HG03439 (cell line): ENCODE data around the gene GSTA1.
"Not testable (repeated sequence)": the region's sequence is repeated elsewhere in the genome, so short reads cannot be mapped to it uniquely, and the experiment has no call there.

Source experiments
- ATAC-seq: cut with Tn5 transposase; IDR thresholded peaks from one replicate; pipeline ENCODE4 v1.9.1; 2021; ENCODE audit warnings: mild to moderate bottlenecking, moderate library complexity; ENCODE audit not compliant: unreplicated experiment

The GSTA1 gene

GRCh38 chr6:52803668-52804255 is at the start of gene GSTA1:
GSTA1 (minus strand) TSS chr6:52803816; CDS start chr6:52799267, 4,549 bp downstream.
- not testable (repeated sequence) for ATAC-seq

GRCh38 chr6:52849137-52849536 is 45.5 kb upstream of the GSTA1 start:
- no peak for ATAC-seq

- ATAC-seq, result no peak
Measured at GRCh38 chr6:52846002-52846401, 42.4 kb upstream of the GSTA1 start.

GRCh38 chr6:52843605-52844004 is 40.0 kb upstream of the GSTA1 start:
- ATAC-seq, result no peak

- no peak for ATAC-seq
Measured at GRCh38 chr6:52840763-52841585, 37.4 kb upstream of the GSTA1 start, which contains the start of gene GSTA5. GSTA5 (minus strand) TSS chr6:52840813.

GRCh38 chr6:52839124-52840055 is 35.8 kb upstream of the GSTA1 start:
- ATAC-seq, result no peak

- ATAC-seq, result no peak
Measured at GRCh38 chr6:52834481-52834880, 30.9 kb upstream of the GSTA1 start.

GRCh38 chr6:52830869-52831268 is 27.3 kb upstream of the GSTA1 start:
- ATAC-seq, result not testable (repeated sequence)

- ATAC-seq, result no peak
Measured at GRCh38 chr6:52829046-52829817, 25.6 kb upstream of the GSTA1 start.

GRCh38 chr6:52828621-52829020 is 25.0 kb upstream of the GSTA1 start:
- not testable (repeated sequence) for ATAC-seq

GRCh38 chr6:52827073-52827783 is 23.6 kb upstream of the GSTA1 start:
- ATAC-seq, result not testable (repeated sequence)

GRCh38 chr6:52826513-52826912 is 22.9 kb upstream of the GSTA1 start:
- ATAC-seq, result no peak

- ATAC-seq, result not testable (repeated sequence)
Measured at GRCh38 chr6:52825900-52826459, 22.4 kb upstream of the GSTA1 start.

GRCh38 chr6:52825270-52825793 is 21.7 kb upstream of the GSTA1 start:
- not testable (repeated sequence) for ATAC-seq

- ATAC-seq, result no peak
Measured at GRCh38 chr6:52821842-52822241, 18.2 kb upstream of the GSTA1 start.

GRCh38 chr6:52820198-52820597 is 16.6 kb upstream of the GSTA1 start:
- no peak for ATAC-seq

GRCh38 chr6:52815167-52816092 is 11.8 kb upstream of the GSTA1 start:
- ATAC-seq, result no peak

- ATAC-seq, result not testable (repeated sequence)
Measured at GRCh38 chr6:52814545-52814944, 10.9 kb upstream of the GSTA1 start.
